ENCODE results near the gene PDX1. TPM values are rescaled to one million over a fixed set of nuclear protein-coding genes. Genes with fewer than 3 reads are reported as not detected.

Gene PDX1
- polyA plus RNA-seq, 1 donor from 2014 or later = not detected

GRCh38 chr13:27933118-27933517 lies 13.3 kb downstream of the PDX1 start:
- H3K9me3 ChIP-seq (ENCODE audit: low read length) = no peaks in the 10 kb centered on the region
- no peak overlapping the region for H3K4me2 ChIP-seq (ENCODE audit: low read length)
- H3K27me3 ChIP-seq (ENCODE audit: insufficient read depth, low read depth, low read length) = peaks cover 58% of the 10 kb centered on the region
- no peak overlapping the region for H2AFZ ChIP-seq (ENCODE audit: low read depth, low read length)
- H3F3A ChIP-seq (ENCODE audit: insufficient read depth, low read length, poor library complexity, severe bottlenecking) = no peaks in the 10 kb centered on the region
- no peaks in the 10 kb centered on the region for H3K36me3 ChIP-seq (ENCODE audit: insufficient read depth, low read length)
- H3K27ac ChIP-seq (ENCODE audit: low read length) = no peak overlapping the region
- no peaks in the 10 kb centered on the region for H4K20me1 ChIP-seq (ENCODE audit: insufficient read depth)
- no peak for TF ChIP-seq EZH2 (IDR thresholded peaks at IDR 0.05; ENCODE audit: borderline replicate concordance, insufficient read depth, low read length, poor library complexity, severe bottlenecking)
- TF ChIP-seq MXI1 (conservative IDR thresholded peaks at IDR 0.05; ENCODE audit: poor library complexity, severe bottlenecking) = no peak
- no peak for TF ChIP-seq POLR2AphosphoS5 (IDR thresholded peaks at IDR 0.05)
- TF ChIP-seq RAD21 (conservative IDR thresholded peaks at IDR 0.05) = no peak
- no peak for TF ChIP-seq REST (IDR thresholded peaks at IDR 0.05; ENCODE audit: borderline replicate concordance)
- no peaks in the 10 kb centered on the region for H3K9me2 ChIP-seq (ENCODE audit: insufficient read depth, low read length)
- H3K79me2 ChIP-seq (replicated peaks; ENCODE audit: insufficient read depth, low read length) = no peaks in the 10 kb centered on the region
- no peak overlapping the region for H3K9ac ChIP-seq (ENCODE audit: low read length)
- H3K4me3 ChIP-seq (ENCODE audit: low read length) = no peak overlapping the region

GRCh38 chr13:27933580-27934328 lies 14.0 kb downstream of the PDX1 start:
- Histone ChIP-seq H3K27ac (ENCODE audit: low read length) (no peak overlapping the region), H3K9ac (ENCODE audit: low read length) (no peak overlapping the region), H3K4me2 (ENCODE audit: low read length) (no peak overlapping the region), H3K9me2 (ENCODE audit: insufficient read depth, low read length) (no peaks in the 10 kb centered on the region), H3F3A (ENCODE audit: insufficient read depth, low read length, poor library complexity, severe bottlenecking) (no peaks in the 10 kb centered on the region), H3K9me3 (ENCODE audit: low read length) (no peaks in the 10 kb centered on the region), H3K36me3 (ENCODE audit: insufficient read depth, low read length) (no peaks in the 10 kb centered on the region), H3K4me3 (ENCODE audit: low read length) (no peak overlapping the region), H3K27me3 (ENCODE audit: insufficient read depth, low read depth, low read length) (peaks cover 52% of the 10 kb centered on the region), H4K20me1 (ENCODE audit: insufficient read depth) (no peaks in the 10 kb centered on the region), H2AFZ (ENCODE audit: low read depth, low read length) (no peak overlapping the region), H3K79me2 (replicated peaks; ENCODE audit: insufficient read depth, low read length) (no peaks in the 10 kb centered on the region)
- no peak for TF ChIP-seq EP300 (conservative IDR thresholded peaks at IDR 0.05; ENCODE audit: poor library complexity, severe bottlenecking)

GRCh38 chr13:27942972-27943371 lies 23.2 kb downstream of the PDX1 start:
- Histone ChIP-seq H3K4me3 (ENCODE audit: low read length) (no peak overlapping the region), H3K27me3 (ENCODE audit: insufficient read depth, low read depth, low read length) (peaks cover 15% of the 10 kb centered on the region), H3K79me2 (replicated peaks; ENCODE audit: insufficient read depth, low read length) (no peaks in the 10 kb centered on the region), H2AFZ (ENCODE audit: low read depth, low read length) (no peak overlapping the region), H3K9me2 (ENCODE audit: insufficient read depth, low read length) (no peaks in the 10 kb centered on the region), H4K20me1 (ENCODE audit: insufficient read depth) (no peaks in the 10 kb centered on the region), H3K27ac (ENCODE audit: low read length) (no peak overlapping the region), H3F3A (ENCODE audit: insufficient read depth, low read length, poor library complexity, severe bottlenecking) (no peaks in the 10 kb centered on the region), H3K9me3 (ENCODE audit: low read length) (no peaks in the 10 kb centered on the region), H3K9ac (ENCODE audit: low read length) (no peak overlapping the region), H3K4me2 (ENCODE audit: low read length) (no peak overlapping the region), H3K36me3 (ENCODE audit: insufficient read depth, low read length) (no peaks in the 10 kb centered on the region)
- no peak for TF ChIP-seq REST (IDR thresholded peaks at IDR 0.05; ENCODE audit: borderline replicate concordance)
- TF ChIP-seq CTCF (IDR thresholded peaks at IDR 0.05; ENCODE audit: poor library complexity, severe bottlenecking) = no peak
- no peak for TF ChIP-seq EZH2 (IDR thresholded peaks at IDR 0.05; ENCODE audit: borderline replicate concordance, insufficient read depth, low read length, poor library complexity, severe bottlenecking)
- TF ChIP-seq RAD21 (conservative IDR thresholded peaks at IDR 0.05) = no peak
- TF ChIP-seq SMC3 (conservative IDR thresholded peaks at IDR 0.05; ENCODE audit: poor library complexity) = no peak
- TF ChIP-seq POLR2AphosphoS5 (IDR thresholded peaks at IDR 0.05) = no peak
